MCF 10A (cell line): ENCODE measurements around the gene AGBL4. TPM values are rescaled to one million over a fixed set of nuclear protein-coding genes. Genes with fewer than 3 reads are reported as not detected.

Experiments used
- BruUV-seq: library from RNA; stranded (reverse); fragments of 400-500 nt; replicated peaks from 2 replicates; lab custom pipeline; 2021; lab: Mats Ljungman, UMichigan
- CTCF ChIA-PET: fragments of 300-600 bp; sonication (Branson Sonifier 250); formaldehyde crosslinking; extraction: SDS; loops from one replicate; lab custom pipeline; 2021; ENCODE audit warnings: antibody characterized with exemption, inconsistent platforms; lab: Yijun Ruan, JAX
- POLR2A ChIA-PET: fragments of 300-600, 350-650 bp; sonication (Branson Sonifier 250); formaldehyde crosslinking; extraction: SDS; loops from one replicate; lab custom pipeline; 2020; ENCODE audit warnings: antibody characterized with exemption, inconsistent platforms; lab: Yijun Ruan, JAX
- DNase-seq: peaks from one replicate; pipeline ENCODE4 v3.0.0-alpha.2; 2018; ENCODE audit not compliant: unreplicated experiment
- H3K27ac Mint-ChIP-seq: one replicate; pipeline ENCODE4 v1.8.0; 2022; ENCODE audit warnings: mild to moderate bottlenecking, low read depth, mixed read lengths; ENCODE audit not compliant: unreplicated experiment
- H3K27me3 Mint-ChIP-seq: one replicate; pipeline ENCODE4 v1.8.0; 2022; ENCODE audit warnings: mixed read lengths; ENCODE audit not compliant: insufficient read depth, unreplicated experiment
- H3K36me3 Mint-ChIP-seq: one replicate; pipeline ENCODE4 v1.8.0; 2022; ENCODE audit warnings: mild to moderate bottlenecking, moderate library complexity, mixed read lengths; ENCODE audit not compliant: insufficient read depth, unreplicated experiment
- H3K4me1 Mint-ChIP-seq: one replicate; pipeline ENCODE4 v1.8.0; 2022; ENCODE audit warnings: mixed read lengths; ENCODE audit not compliant: insufficient read depth, unreplicated experiment
- H3K4me3 Mint-ChIP-seq: one replicate; pipeline ENCODE4 v1.8.0; 2022; ENCODE audit warnings: mild to moderate bottlenecking, moderate library complexity, mixed read lengths; ENCODE audit not compliant: unreplicated experiment
- H3K9me3 Mint-ChIP-seq: one replicate; pipeline ENCODE4 v1.8.0; 2022; ENCODE audit warnings: mixed read lengths; ENCODE audit not compliant: unreplicated experiment
- CTCF ChIP-seq: fragments of 200-600 bp; IDR thresholded peaks from one replicate; pipeline ENCODE4 v1.8.0; 2022; ENCODE audit warnings: antibody characterized with exemption, mild to moderate bottlenecking; ENCODE audit not compliant: unreplicated experiment
- intact Hi-C: fragments of 100-400 bp; cut with micrococcal nuclease; formaldehyde crosslinking; loops from 2 replicates; pipeline ENCODE4 v1.14.1; 2022
- total RNA-seq: library from RNA; stranded (reverse); gene quantifications from 2 replicates; pipeline ENCODE4 v1.2.3, GENCODE V29; 2022

Gene AGBL4
- total RNA-seq, 1 experiment from 2014 or later: not detected

- no peak for DNase-seq
- intact Hi-C loops: no loop called here
- H3K27me3 Mint-ChIP-seq: peaks cover 16% of the 10 kb centered on the region
- H3K36me3 Mint-ChIP-seq: no peaks in the 10 kb centered on the region
- H3K27ac Mint-ChIP-seq: no peak overlapping the region
- no peak for TF ChIP-seq CTCF
- H3K4me3 Mint-ChIP-seq: no peak overlapping the region
- no peaks in the 10 kb centered on the region for H3K4me1 Mint-ChIP-seq
- no peaks in the 10 kb centered on the region for H3K9me3 Mint-ChIP-seq
- no TSS peak for BruUV-seq
- ChIA-PET CTCF (interaction anchor here (0.5 to 0.7 kb wide), 3 partner anchors 78 to 388 kb away, joined by 3 read pairs; no protein-coding TSS in a partner anchor), POLR2A (no interaction called here)
Measured at GRCh38 chr1:48739091-48739490, 1284.7 kb downstream of the AGBL4 start.

GRCh38 chr1:48738356-48738755 lies 1285.4 kb downstream of the AGBL4 start:
- intact Hi-C loops: no loop called here
- Mint-ChIP-seq H3K4me3 (no peak overlapping the region), H3K27me3 (peaks cover 16% of the 10 kb centered on the region), H3K36me3 (no peaks in the 10 kb centered on the region), H3K27ac (no peak overlapping the region), H3K9me3 (no peaks in the 10 kb centered on the region), H3K4me1 (no peaks in the 10 kb centered on the region)
- BruUV-seq: no TSS peak
- CTCF ChIA-PET: interaction anchor here (0.7 kb wide), 1 partner anchor 389 kb away, joined by 3 read pairs; no protein-coding TSS in a partner anchor
- no peak for DNase-seq
- TF ChIP-seq CTCF: no peak
- POLR2A ChIA-PET: interaction anchor here (0.6 kb wide), 1 partner anchor 1476 kb away, joined by 4 read pairs; no protein-coding TSS in a partner anchor

GRCh38 chr1:48735796-48736195 lies 1288.0 kb downstream of the AGBL4 start:
- ChIA-PET CTCF (no interaction called here), POLR2A (no interaction called here)
- H3K4me3 Mint-ChIP-seq: no peak overlapping the region
- H3K27ac Mint-ChIP-seq: no peak overlapping the region
- no peaks in the 10 kb centered on the region for H3K36me3 Mint-ChIP-seq
- intact Hi-C loops: no loop called here
- H3K9me3 Mint-ChIP-seq: no peaks in the 10 kb centered on the region
- peaks cover 16% of the 10 kb centered on the region for H3K27me3 Mint-ChIP-seq
- DNase-seq: no peak
- no peaks in the 10 kb centered on the region for H3K4me1 Mint-ChIP-seq
- no TSS peak for BruUV-seq
- no peak for TF ChIP-seq CTCF

GRCh38 chr1:48730164-48730910 lies 1293.4 kb downstream of the AGBL4 start:
- no TSS peak for BruUV-seq
- Mint-ChIP-seq H3K27me3 (peaks cover 8% of the 10 kb centered on the region), H3K9me3 (no peaks in the 10 kb centered on the region), H3K4me3 (no peak overlapping the region), H3K27ac (no peak overlapping the region), H3K4me1 (no peaks in the 10 kb centered on the region), H3K36me3 (no peaks in the 10 kb centered on the region)
- ChIA-PET POLR2A (no interaction called here), CTCF (interaction anchor here (0.5 to 2.4 kb wide), 2 partner anchors 33 to 377 kb away, joined by 3 to 8 read pairs; no protein-coding TSS in a partner anchor)
- intact Hi-C loops: no loop called here
- no peak for TF ChIP-seq CTCF
- DNase-seq: no peak
